B cell (primary cell): ENCODE measurements around the gene TCHHL1.

Experiments
- CTCF ChIP-seq: fragments of 200-600 bp; IDR thresholded peaks from one replicate; pipeline ENCODE4 v1.8.0; 2022; ENCODE audit warnings: antibody characterized with exemption, mild to moderate bottlenecking
- EZH2 ChIP-seq: IDR thresholded peaks from 2 replicates; pipeline ENCODE4 v1.6.1; 2012; ENCODE audit warnings: borderline replicate concordance, low read depth, mild to moderate bottlenecking, moderate library complexity, low read length; ENCODE audit not compliant: insufficient read depth, poor library complexity, severe bottlenecking

- TF ChIP-seq CTCF (no peak), EZH2 (no peak)
Measured at GRCh38 chr1:152038871-152039270, 50.0 kb downstream of the TCHHL1 start.
